Measurements from ENCODE around the gene CT55. TPM values are rescaled to one million over a fixed set of nuclear protein-coding genes. Genes with fewer than 3 reads are reported as not detected.
"Not testable (repeated sequence)": the region's sequence is repeated elsewhere in the genome, so short reads cannot be mapped to it uniquely, and the experiment has no call there.

Gene CT55
- total RNA-seq, 1 experiment from 2014 or later = 0.40 TPM

- H3K36me3 ChIP-seq; H3K9me3 ChIP-seq (replicated peaks); DNase-seq; H3K4me3 ChIP-seq; H3K27ac ChIP-seq; H3K4me1 ChIP-seq; H3K27me3 ChIP-seq: not testable (repeated sequence)
Observed at GRCh38 chrX:135116064-135116463, 55.1 kb downstream of the CT55 start.

- DNase-seq = no peak
- no peaks in the 10 kb centered on the region for H3K36me3 ChIP-seq
- H3K4me3 ChIP-seq = no peak overlapping the region
- no peaks in the 10 kb centered on the region for H3K9me3 ChIP-seq (replicated peaks)
- H3K27me3 ChIP-seq = no peaks in the 10 kb centered on the region
- H3K4me1 ChIP-seq = no peaks in the 10 kb centered on the region
- H3K27ac ChIP-seq = no peak overlapping the region
Observed at GRCh38 chrX:135114392-135114791, 56.8 kb downstream of the CT55 start.

- no peak overlapping the region for H3K27ac ChIP-seq
- no peak for DNase-seq
- no peaks in the 10 kb centered on the region for H3K4me1 ChIP-seq
- no peaks in the 10 kb centered on the region for H3K27me3 ChIP-seq
- H3K36me3 ChIP-seq = no peaks in the 10 kb centered on the region
- no peak overlapping the region for H3K4me3 ChIP-seq
- no peaks in the 10 kb centered on the region for H3K9me3 ChIP-seq (replicated peaks)
Observed at GRCh38 chrX:135112743-135113142, 58.5 kb downstream of the CT55 start.

GRCh38 chrX:135112096-135112729, 59.0 kb downstream of the CT55 start:
- H3K27me3 ChIP-seq = no peaks in the 10 kb centered on the region
- no peaks in the 10 kb centered on the region for H3K9me3 ChIP-seq (replicated peaks)
- H3K4me1 ChIP-seq = no peaks in the 10 kb centered on the region
- no peak overlapping the region for H3K27ac ChIP-seq
- H3K4me3 ChIP-seq = no peak overlapping the region
- H3K36me3 ChIP-seq = no peaks in the 10 kb centered on the region
- peak; percentile 35 to 71 for DNase-seq

GRCh38 chrX:135109554-135109953, 61.6 kb downstream of the CT55 start:
- Histone ChIP-seq H3K9me3 (replicated peaks) (no peaks in the 10 kb centered on the region), H3K27ac (no peak overlapping the region), H3K4me1 (no peaks in the 10 kb centered on the region), H3K4me3 (no peak overlapping the region), H3K27me3 (no peaks in the 10 kb centered on the region), H3K36me3 (no peaks in the 10 kb centered on the region)
- DNase-seq = no peak

Other genes starting within 250 kb of the CT55 start
- gene SMIM10, start 180.4 kb downstream of the CT55 start, total RNA-seq (2014; rRNA removed; shearing (Covaris generic)) = not detected in 2 replicates
- gene RTL8B, start 148.9 kb downstream of the CT55 start, total RNA-seq (2014; rRNA removed; shearing (Covaris generic)) = 21.0 and 21.6 TPM in 2 replicates
- gene RTL8C, start 139.0 kb downstream of the CT55 start, total RNA-seq (2014; rRNA removed; shearing (Covaris generic)) = 79.1 and 82.5 TPM in 2 replicates
- 18.8 TPM in 2 replicates for gene RTL8A, start 119.3 kb downstream of the CT55 start, total RNA-seq (2014; rRNA removed; shearing (Covaris generic))
- gene SMIM10L2B, start 72.7 kb downstream of the CT55 start, total RNA-seq (2014; rRNA removed; shearing (Covaris generic)) = 1.1 and 1.3 TPM in 2 replicates
- not detected in 2 replicates for gene ETDB, start 50.9 kb downstream of the CT55 start, total RNA-seq (2014; rRNA removed; shearing (Covaris generic))
- gene ETDA, start 80.7 kb upstream of the CT55 start, total RNA-seq (2014; rRNA removed; shearing (Covaris generic)) = not detected in 2 replicates
- gene ETDC, start 138.1 kb upstream of the CT55 start, total RNA-seq (2014; rRNA removed; shearing (Covaris generic)) = not detected in 2 replicates
- gene ZNF75D, start 172.7 kb upstream of the CT55 start, total RNA-seq (2014; rRNA removed; shearing (Covaris generic)) = 9.6 and 11.0 TPM in 2 replicates
- gene ZNF449, start 173.4 kb upstream of the CT55 start, total RNA-seq (2014; rRNA removed; shearing (Covaris generic)) = 5.5 and 7.4 TPM in 2 replicates

Measured in SJCRH30 (cell line).